Endodermal cell (in vitro differentiated cells): ENCODE data around the gene FAM210B. TPM values are rescaled to one million over a fixed set of nuclear protein-coding genes. Genes with fewer than 3 reads are reported as not detected.
A peak's percentile ranks its signal among the peaks of the same experiment; 100 is the strongest.

Experiments used
- DNase-seq: peaks from one replicate; pipeline ENCODE4 v3.0.0-alpha.2; 2017
- H3K27ac ChIP-seq: 2 replicates; pipeline ENCODE4 v1.5.1; 2013; ENCODE audit warnings: mild to moderate bottlenecking, low read depth, low read length, moderate library complexity
- H3K27me3 ChIP-seq: 2 replicates; pipeline ENCODE4 v1.6.1; 2013; ENCODE audit warnings: mild to moderate bottlenecking, low read length, moderate library complexity; ENCODE audit not compliant: insufficient read depth, control insufficient read depth, poor library complexity, severe bottlenecking
- H3K36me3 ChIP-seq: 2 replicates; pipeline ENCODE4 v1.7.0; 2013; ENCODE audit warnings: mild to moderate bottlenecking, low read length, moderate library complexity; ENCODE audit not compliant: control insufficient read depth, insufficient read depth
- H3K4me1 ChIP-seq: one replicate; pipeline ENCODE4 v1.7.0; 2013; ENCODE audit warnings: low read length; ENCODE audit not compliant: control insufficient read depth, insufficient read depth
- H3K4me3 ChIP-seq: 2 replicates; pipeline ENCODE4 v1.5.1; 2013; ENCODE audit warnings: mild to moderate bottlenecking, low read length, moderate library complexity
- H3K9ac ChIP-seq: 2 replicates; pipeline ENCODE4 v1.6.1; 2013; ENCODE audit warnings: mild to moderate bottlenecking, low read length, moderate library complexity; ENCODE audit not compliant: poor library complexity, severe bottlenecking; ENCODE audit errors: extremely low read depth
- H3K9me3 ChIP-seq: 2 replicates; pipeline ENCODE4 v1.6.1; 2013; ENCODE audit warnings: mild to moderate bottlenecking, low read length, moderate library complexity; ENCODE audit not compliant: control insufficient read depth
- H3K27ac Mint-ChIP-seq: 2 replicates; pipeline ENCODE4 v1.8.0; 2020; ENCODE audit warnings: mixed read lengths
- H3K27me3 Mint-ChIP-seq: 2 replicates; pipeline ENCODE4 v1.8.0; 2021; ENCODE audit warnings: mild to moderate bottlenecking, mixed read lengths; ENCODE audit not compliant: insufficient read depth
- H3K36me3 Mint-ChIP-seq: 2 replicates; pipeline ENCODE4 v1.8.0; 2020; ENCODE audit warnings: low read depth, mixed read lengths
- H3K4me1 Mint-ChIP-seq: 2 replicates; pipeline ENCODE4 v1.8.0; 2020; ENCODE audit warnings: mixed read lengths
- H3K4me3 Mint-ChIP-seq: 2 replicates; pipeline ENCODE4 v1.8.0; 2020; ENCODE audit warnings: mild to moderate bottlenecking, moderate library complexity, mixed read lengths
- H3K9me3 Mint-ChIP-seq: 2 replicates; pipeline ENCODE4 v1.8.0; 2020; ENCODE audit warnings: mild to moderate bottlenecking, mixed read lengths
- CTCF ChIP-seq: fragments of 200-600 bp; sonication (generic); conservative IDR thresholded peaks from 2 replicates; pipeline ENCODE4 v1.5.0; 2021; ENCODE audit warnings: antibody characterized with exemption, mild to moderate bottlenecking
- WGBS, 2 experiments: methylation state at CpG; one replicate each; pipeline versions ENCODE4 v1.1.5 to v1.1.7; 2013; ENCODE audit warnings: missing lambda C conversion rate in 2 of 2, mixed read lengths in 1 of 2; ENCODE audit not compliant: insufficient coverage in 1 of 2, insufficient read length in 1 of 2; 5-methylcytosine and 5-hydroxymethylcytosine counted together
- total RNA-seq, 2 donors: library from RNA; stranded (reverse); fragmentation: NEBNext Ultra II Directional in 1 of 2; extraction: Animal tissue kit (Norgen Biotek cat#: 25700) in 1 of 2; gene quantifications; 2 replicates in 1 of 2; 3 replicates in 1 of 2; pipeline ENCODE4 v1.2.1, GENCODE V29; 2021

The FAM210B gene
- total RNA-seq, 2 donors from 2014 or later = 16.8 to 34.1 TPM

- Histone ChIP-seq H3K4me1 (no peaks in the 10 kb centered on the region), H3K9ac (no peak overlapping the region), H3K27me3 (no peaks in the 10 kb centered on the region), H3K4me3 (no peak overlapping the region), H3K27ac (no peak overlapping the region), H3K9me3 (no peaks in the 10 kb centered on the region), H3K36me3 (peaks cover 58% of the 10 kb centered on the region)
- no peak overlapping the region for H3K4me3 Mint-ChIP-seq
- H3K27ac Mint-ChIP-seq = peak overlapping the region; percentile 76
- 86 to 100% methylated on average over 1 to 6 of the region's 6 CpGs for WGBS, 2 experiments
- H3K4me1 Mint-ChIP-seq = no peaks in the 10 kb centered on the region
- DNase-seq = no peak
- peaks cover 63% of the 10 kb centered on the region for H3K36me3 Mint-ChIP-seq
- no peaks in the 10 kb centered on the region for H3K9me3 Mint-ChIP-seq
- H3K27me3 Mint-ChIP-seq = no peaks in the 10 kb centered on the region
- no peak for TF ChIP-seq CTCF
Measured at GRCh38 chr20:56368351-56369134, 9.8 kb downstream of the FAM210B start.

GRCh38 chr20:56369179-56369578 lies 10.4 kb downstream of the FAM210B start:
- no peaks in the 10 kb centered on the region for H3K27me3 ChIP-seq
- Mint-ChIP-seq H3K4me1 (no peaks in the 10 kb centered on the region), H3K36me3 (peaks cover 67% of the 10 kb centered on the region), H3K27ac (no peak overlapping the region), H3K27me3 (no peaks in the 10 kb centered on the region), H3K4me3 (no peak overlapping the region), H3K9me3 (no peaks in the 10 kb centered on the region)
- no peak for DNase-seq
- no peaks in the 10 kb centered on the region for H3K9me3 ChIP-seq
- H3K4me3 ChIP-seq = no peak overlapping the region
- H3K9ac ChIP-seq = no peak overlapping the region
- no peak for TF ChIP-seq CTCF
- H3K4me1 ChIP-seq = no peaks in the 10 kb centered on the region
- no peak overlapping the region for H3K27ac ChIP-seq
- peaks cover 65% of the 10 kb centered on the region for H3K36me3 ChIP-seq
- WGBS, 2 experiments = 92% methylated on average over 2 of the region's 4 CpGs; no CpG with 5 or more reads in 1 of the 2 experiments

- Histone ChIP-seq H3K9me3 (no peaks in the 10 kb centered on the region), H3K36me3 (peaks cover 88% of the 10 kb centered on the region), H3K4me1 (no peaks in the 10 kb centered on the region), H3K4me3 (no peak overlapping the region), H3K27me3 (no peaks in the 10 kb centered on the region), H3K9ac (no peak overlapping the region), H3K27ac (no peak overlapping the region)
- Mint-ChIP-seq H3K27me3 (no peaks in the 10 kb centered on the region), H3K27ac (no peak overlapping the region), H3K9me3 (no peaks in the 10 kb centered on the region), H3K4me1 (no peaks in the 10 kb centered on the region), H3K36me3 (peaks cover 60% of the 10 kb centered on the region), H3K4me3 (no peak overlapping the region)
- WGBS, 2 experiments = 94 to 95% methylated on average over 7 to 11 of the region's 11 CpGs
- no peak for TF ChIP-seq CTCF
- no peak for DNase-seq
Measured at GRCh38 chr20:56371977-56372376, 13.2 kb downstream of the FAM210B start.
